Liver (tissue), 9 donors: ENCODE data around the gene RAB3A. TPM values are rescaled to one million over a fixed set of nuclear protein-coding genes. Genes with fewer than 3 reads are reported as not detected.
A peak's percentile ranks its signal among the peaks of the same experiment; 100 is the strongest.
"Not testable (repeated sequence)": the region's sequence is repeated elsewhere in the genome, so short reads cannot be mapped to it uniquely, and the experiment has no call there.

Experiments used
- DNase-seq: peaks from one replicate; pipeline ENCODE4 v3.0.0-alpha.2; 2017; ENCODE audit warnings: low spot score
- H3K27ac ChIP-seq, 2 donors: one replicate each; pipeline ENCODE4 v1.7.0; 2013; ENCODE audit warnings: inconsistent platforms in 2 of 2, low read length in 2 of 2, control low read depth in 1 of 2, low read depth in 1 of 2, mild to moderate bottlenecking in 1 of 2
- H3K27me3 ChIP-seq, 4 donors: one replicate each; pipeline versions ENCODE4 v1.6.1 to v1.7.0; 2013; ENCODE audit warnings: low read length in 3 of 4, inconsistent platforms in 1 of 4, mild to moderate bottlenecking in 1 of 4, moderate library complexity in 1 of 4; ENCODE audit not compliant: control insufficient read depth in 4 of 4, insufficient read depth in 4 of 4
- H3K36me3 ChIP-seq, 4 donors: one replicate each; pipeline versions ENCODE4 v1.6.1 to v1.7.0; 2013; ENCODE audit warnings: low read length in 3 of 4, mild to moderate bottlenecking in 3 of 4, low read depth in 1 of 4, moderate library complexity in 1 of 4; ENCODE audit not compliant: control insufficient read depth in 4 of 4, insufficient read depth in 3 of 4
- H3K4me1 ChIP-seq, 4 donors: one replicate each; pipeline versions ENCODE4 v1.6.1 to v1.7.0; 2013; ENCODE audit warnings: low read length in 3 of 4, mild to moderate bottlenecking in 3 of 4, moderate library complexity in 1 of 4; ENCODE audit not compliant: control insufficient read depth in 4 of 4, insufficient read depth in 4 of 4
- H3K4me3 ChIP-seq, 3 donors: one replicate each; pipeline versions ENCODE4 v1.6.1 to v1.7.0; 2013; ENCODE audit warnings: low read length in 3 of 3, control low read depth in 1 of 3, low read depth in 1 of 3, mild to moderate bottlenecking in 1 of 3
- H3K9ac ChIP-seq, 2 donors: one replicate each; pipeline ENCODE4 v1.7.0; 2013; ENCODE audit warnings: low read length in 2 of 2, mild to moderate bottlenecking in 2 of 2, moderate library complexity in 2 of 2, control low read depth in 1 of 2, low read depth in 1 of 2
- H3K9me3 ChIP-seq, 4 donors: one replicate each; pipeline versions ENCODE4 v1.6.1 to v1.7.0; 2013; ENCODE audit warnings: low read length in 3 of 4; ENCODE audit not compliant: control insufficient read depth in 4 of 4
- EGR1 ChIP-seq, 2 donors: IDR thresholded peaks; 2 replicates each; pipeline ENCODE4 v1.6.1; 2016 to 2018; ENCODE audit warnings: antibody characterized with exemption in 2 of 2, low read depth in 2 of 2
- FOXA1 ChIP-seq: IDR thresholded peaks from 2 replicates; pipeline ENCODE4 v1.6.1; 2016; ENCODE audit warnings: antibody characterized with exemption
- FOXA2 ChIP-seq: IDR thresholded peaks from 2 replicates; pipeline ENCODE4 v1.6.1; 2016; ENCODE audit warnings: antibody characterized with exemption
- GABPA ChIP-seq, 2 donors: IDR thresholded peaks in 1 of 2; conservative IDR thresholded peaks in 1 of 2; 2 replicates each; pipeline ENCODE4 v1.6.1; 2016; ENCODE audit warnings: antibody characterized with exemption in 2 of 2, mild to moderate bottlenecking in 1 of 2, moderate library complexity in 1 of 2
- HNF4A ChIP-seq, 2 donors: conservative IDR thresholded peaks; 2 replicates each; pipeline ENCODE4 v1.6.1; 2016; ENCODE audit warnings: antibody characterized with exemption in 2 of 2, mild to moderate bottlenecking in 2 of 2
- HNF4G ChIP-seq: IDR thresholded peaks from 2 replicates; pipeline ENCODE4 v1.6.1; 2016; ENCODE audit warnings: antibody characterized with exemption
- JUND ChIP-seq, 2 donors: IDR thresholded peaks; 2 replicates each; pipeline ENCODE4 v1.6.1; 2016; ENCODE audit warnings: antibody characterized with exemption in 2 of 2
- NR2F2 ChIP-seq: IDR thresholded peaks from 2 replicates; pipeline ENCODE4 v1.6.1; 2016; ENCODE audit warnings: antibody characterized with exemption
- RAD21 ChIP-seq, 2 donors: IDR thresholded peaks; 2 replicates each; pipeline ENCODE4 v1.6.1; 2016; ENCODE audit warnings: antibody characterized with exemption in 2 of 2, mild to moderate bottlenecking in 2 of 2
- RXRA ChIP-seq, 2 donors: IDR thresholded peaks; 2 replicates each; pipeline ENCODE4 v1.6.1; 2017 to 2018; ENCODE audit warnings: antibody characterized with exemption in 2 of 2, mild to moderate bottlenecking in 1 of 2
- SP1 ChIP-seq: IDR thresholded peaks from 2 replicates; pipeline ENCODE4 v1.6.1; 2018; ENCODE audit warnings: antibody characterized with exemption, mild to moderate bottlenecking
- TAF1 ChIP-seq: conservative IDR thresholded peaks from 2 replicates; pipeline ENCODE4 v1.6.1; 2016; ENCODE audit warnings: antibody characterized with exemption, mild to moderate bottlenecking
- YY1 ChIP-seq: IDR thresholded peaks from 2 replicates; pipeline ENCODE4 v1.6.1; 2016; ENCODE audit warnings: antibody characterized with exemption, mild to moderate bottlenecking
- WGBS: extraction: QIAGEN DNeasy Blood & Tissue Kit; methylation state at CpG from one replicate; pipeline ENCODE4 v1.1.7; 2013; 5-methylcytosine and 5-hydroxymethylcytosine counted together
- polyA plus RNA-seq, 2 donors: library from polyadenylated mRNA; stranded (reverse) in 1 of 2; unstranded in 1 of 2; fragments of 200-250 nt in 1 of 2; fragments of >200 nt in 1 of 2; fragmentation: Nextera tagmentation in 1 of 2; extraction: Ambion mirVana in 1 of 2; gene quantifications; one replicate each; pipeline versions ENCODE4 v1.2.1 to v1.2.3, GENCODE V29; 2013 to 2015
- total RNA-seq, 2 donors: library from RNA; depleted of rRNA; stranded (reverse); fragments of >200 nt; gene quantifications; one replicate each; pipeline ENCODE4 v1.2.3, GENCODE V29; 2014
- TF ChIP-seq, protein P1 (sequence below): IDR thresholded peaks from 2 replicates; pipeline ENCODE4 v1.6.1; 2016; ENCODE audit warnings: antibody characterized with exemption, mild to moderate bottlenecking
- TF ChIP-seq, protein P2 (sequence below): IDR thresholded peaks from 2 replicates; pipeline ENCODE4 v1.6.1; 2016; ENCODE audit warnings: antibody characterized with exemption
- TF ChIP-seq, protein P3 (sequence below): IDR thresholded peaks from 2 replicates; pipeline ENCODE4 v1.6.1; 2016; ENCODE audit warnings: antibody characterized with exemption
- TF ChIP-seq, protein P4 (sequence below): fragments of 150-350 bp; IDR thresholded peaks from 2 replicates; pipeline ENCODE4 v1.5.1; 2017; ENCODE audit warnings: improper control_type of control experiment, low read depth, low read length; ENCODE audit not compliant: missing input control
- TF ChIP-seq, protein P5 (sequence below): IDR thresholded peaks from 2 replicates; pipeline ENCODE4 v1.6.1; 2016; ENCODE audit warnings: antibody characterized with exemption
- donor health status: healthy.
- donor health status: healthy.
- donor health status: healthy.
- donor health status: healthy.
- donor health status: healthy.

Gene RAB3A
- total and polyA plus RNA-seq, 4 donors, result 0.33 to 1.7 (median 0.79) TPM

DNA sequence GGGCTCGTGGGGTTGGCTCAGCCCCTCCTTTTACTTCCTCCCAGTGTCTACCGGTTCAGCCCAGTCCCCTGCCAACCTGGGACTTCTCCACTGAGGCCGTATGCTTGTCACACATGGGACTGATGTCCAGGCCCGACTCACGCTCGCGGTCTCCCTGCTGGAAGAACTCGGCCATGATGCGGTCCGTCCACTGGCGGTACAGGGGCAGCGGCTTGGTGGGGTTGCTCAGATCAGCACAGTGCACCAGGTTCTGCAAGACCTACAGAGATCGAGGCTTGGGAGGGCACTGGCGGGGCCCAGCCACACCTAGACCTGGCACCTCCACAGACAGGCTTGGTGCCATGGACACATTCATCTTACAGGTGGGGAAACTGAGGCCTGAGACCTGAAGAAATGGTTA lies 7.8 kb upstream of the RAB3A start (continued):
- TF ChIP-seq, protein P1, sequence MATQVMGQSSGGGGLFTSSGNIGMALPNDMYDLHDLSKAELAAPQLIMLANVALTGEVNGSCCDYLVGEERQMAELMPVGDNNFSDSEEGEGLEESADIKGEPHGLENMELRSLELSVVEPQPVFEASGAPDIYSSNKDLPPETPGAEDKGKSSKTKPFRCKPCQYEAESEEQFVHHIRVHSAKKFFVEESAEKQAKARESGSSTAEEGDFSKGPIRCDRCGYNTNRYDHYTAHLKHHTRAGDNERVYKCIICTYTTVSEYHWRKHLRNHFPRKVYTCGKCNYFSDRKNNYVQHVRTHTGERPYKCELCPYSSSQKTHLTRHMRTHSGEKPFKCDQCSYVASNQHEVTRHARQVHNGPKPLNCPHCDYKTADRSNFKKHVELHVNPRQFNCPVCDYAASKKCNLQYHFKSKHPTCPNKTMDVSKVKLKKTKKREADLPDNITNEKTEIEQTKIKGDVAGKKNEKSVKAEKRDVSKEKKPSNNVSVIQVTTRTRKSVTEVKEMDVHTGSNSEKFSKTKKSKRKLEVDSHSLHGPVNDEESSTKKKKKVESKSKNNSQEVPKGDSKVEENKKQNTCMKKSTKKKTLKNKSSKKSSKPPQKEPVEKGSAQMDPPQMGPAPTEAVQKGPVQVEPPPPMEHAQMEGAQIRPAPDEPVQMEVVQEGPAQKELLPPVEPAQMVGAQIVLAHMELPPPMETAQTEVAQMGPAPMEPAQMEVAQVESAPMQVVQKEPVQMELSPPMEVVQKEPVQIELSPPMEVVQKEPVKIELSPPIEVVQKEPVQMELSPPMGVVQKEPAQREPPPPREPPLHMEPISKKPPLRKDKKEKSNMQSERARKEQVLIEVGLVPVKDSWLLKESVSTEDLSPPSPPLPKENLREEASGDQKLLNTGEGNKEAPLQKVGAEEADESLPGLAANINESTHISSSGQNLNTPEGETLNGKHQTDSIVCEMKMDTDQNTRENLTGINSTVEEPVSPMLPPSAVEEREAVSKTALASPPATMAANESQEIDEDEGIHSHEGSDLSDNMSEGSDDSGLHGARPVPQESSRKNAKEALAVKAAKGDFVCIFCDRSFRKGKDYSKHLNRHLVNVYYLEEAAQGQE, result no peak
- no peak for TF ChIP-seq NR2F2

DNA sequence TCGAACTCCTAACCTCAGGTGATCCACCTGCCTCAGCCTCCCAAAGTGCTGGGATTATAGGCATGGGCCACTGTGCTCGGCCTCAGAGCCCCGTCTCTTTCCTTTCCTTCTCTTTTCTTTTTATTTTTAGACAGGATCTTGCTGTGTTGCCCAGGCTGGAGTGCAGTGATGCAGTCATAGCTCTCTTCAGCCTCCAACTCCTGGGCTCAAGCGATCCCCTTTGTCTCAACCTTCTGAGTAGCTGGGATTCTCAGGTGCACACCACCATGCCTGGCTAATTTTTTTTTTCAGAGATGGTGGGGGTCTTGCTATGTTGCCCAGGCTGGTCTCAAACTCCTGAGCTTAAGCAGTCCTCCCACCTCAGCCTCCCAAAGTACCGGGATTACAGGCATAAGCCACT lies 6.1 kb upstream of the RAB3A start:
- WGBS, result 89% methylated on average over 5 of the region's 5 CpGs
- not testable (repeated sequence) for H3K27me3 ChIP-seq, H3K4me3 ChIP-seq, H3K36me3 ChIP-seq, H3K9me3 ChIP-seq, H3K9ac ChIP-seq, DNase-seq, H3K4me1 ChIP-seq, H3K27ac ChIP-seq

DNA sequence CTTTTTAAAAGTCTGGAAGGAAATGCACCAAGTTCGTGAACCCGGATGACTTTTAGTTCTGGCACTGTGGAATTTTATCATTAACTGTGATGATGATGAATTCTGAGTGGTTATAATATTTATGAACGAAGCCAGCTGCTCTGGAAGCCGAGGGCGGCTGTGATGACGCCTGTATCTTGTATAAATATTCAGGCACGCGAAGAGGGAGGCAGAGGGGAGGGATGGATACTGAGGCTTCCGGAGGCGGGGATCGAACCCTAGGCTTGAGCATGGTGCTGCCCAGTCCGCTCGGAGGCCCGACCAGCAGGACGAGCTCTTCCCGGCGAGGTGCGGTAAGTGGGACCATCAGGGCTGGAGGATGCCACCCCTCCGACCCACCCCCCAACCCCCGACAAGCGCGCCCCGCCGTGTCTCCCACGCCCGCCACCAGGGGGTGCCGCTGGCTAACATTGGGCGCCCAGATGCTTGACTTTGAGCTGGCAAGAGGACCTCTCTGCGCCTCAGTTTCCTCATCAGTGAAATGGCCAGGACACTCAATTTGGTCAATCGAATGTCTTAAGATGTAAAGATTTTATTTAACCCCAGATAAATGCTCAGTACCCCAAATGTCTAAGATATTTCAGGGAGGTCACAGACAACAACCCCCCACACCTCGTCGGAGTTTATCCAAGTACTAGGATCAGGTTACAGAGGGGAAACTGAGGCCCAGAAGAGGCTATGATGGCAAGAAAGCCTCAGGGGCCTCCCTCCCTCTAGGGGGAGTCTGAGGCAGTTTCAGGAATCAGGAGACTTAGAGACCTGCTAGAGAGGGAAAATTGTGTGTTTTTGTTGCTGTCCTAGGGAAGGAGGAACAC lies 4.5 kb upstream of the RAB3A start:
- H3K9ac ChIP-seq, result no peak overlapping the region

More for the DNA sequence above, 4.5 kb upstream of the RAB3A start:
- H3K4me3 ChIP-seq, result no peak overlapping the region
- TF ChIP-seq, protein P2, sequence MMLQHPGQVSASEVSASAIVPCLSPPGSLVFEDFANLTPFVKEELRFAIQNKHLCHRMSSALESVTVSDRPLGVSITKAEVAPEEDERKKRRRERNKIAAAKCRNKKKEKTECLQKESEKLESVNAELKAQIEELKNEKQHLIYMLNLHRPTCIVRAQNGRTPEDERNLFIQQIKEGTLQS, result no peak
- TF ChIP-seq RXRA (IDR thresholded peaks at IDR 0.05) (peak; percentile 29 to 38), RAD21 (IDR thresholded peaks at IDR 0.05) (peak; percentile 59 to 75), SP1 (peak; percentile 38), EGR1 (IDR thresholded peaks at IDR 0.05; ENCODE audit: low read depth in 2 of 2) (no peak), JUND (IDR thresholded peaks at IDR 0.05) (no peak), YY1 (no peak), FOXA1 (no peak), TAF1 (no peak), HNF4A (conservative IDR thresholded peaks at IDR 0.05) (no peak), GABPA (IDR thresholded peaks at IDR 0.05 in 1 of 2, conservative IDR thresholded peaks at IDR 0.05 in 1 of 2) (no peak), FOXA2 (no peak), NR2F2 (peak; percentile 66), HNF4G (no peak)
- TF ChIP-seq, protein P3, sequence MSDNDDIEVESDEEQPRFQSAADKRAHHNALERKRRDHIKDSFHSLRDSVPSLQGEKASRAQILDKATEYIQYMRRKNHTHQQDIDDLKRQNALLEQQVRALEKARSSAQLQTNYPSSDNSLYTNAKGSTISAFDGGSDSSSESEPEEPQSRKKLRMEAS, result no peak
- TF ChIP-seq, protein P4, sequence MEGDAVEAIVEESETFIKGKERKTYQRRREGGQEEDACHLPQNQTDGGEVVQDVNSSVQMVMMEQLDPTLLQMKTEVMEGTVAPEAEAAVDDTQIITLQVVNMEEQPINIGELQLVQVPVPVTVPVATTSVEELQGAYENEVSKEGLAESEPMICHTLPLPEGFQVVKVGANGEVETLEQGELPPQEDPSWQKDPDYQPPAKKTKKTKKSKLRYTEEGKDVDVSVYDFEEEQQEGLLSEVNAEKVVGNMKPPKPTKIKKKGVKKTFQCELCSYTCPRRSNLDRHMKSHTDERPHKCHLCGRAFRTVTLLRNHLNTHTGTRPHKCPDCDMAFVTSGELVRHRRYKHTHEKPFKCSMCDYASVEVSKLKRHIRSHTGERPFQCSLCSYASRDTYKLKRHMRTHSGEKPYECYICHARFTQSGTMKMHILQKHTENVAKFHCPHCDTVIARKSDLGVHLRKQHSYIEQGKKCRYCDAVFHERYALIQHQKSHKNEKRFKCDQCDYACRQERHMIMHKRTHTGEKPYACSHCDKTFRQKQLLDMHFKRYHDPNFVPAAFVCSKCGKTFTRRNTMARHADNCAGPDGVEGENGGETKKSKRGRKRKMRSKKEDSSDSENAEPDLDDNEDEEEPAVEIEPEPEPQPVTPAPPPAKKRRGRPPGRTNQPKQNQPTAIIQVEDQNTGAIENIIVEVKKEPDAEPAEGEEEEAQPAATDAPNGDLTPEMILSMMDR, result peak; percentile 30
- TF ChIP-seq, protein P5, sequence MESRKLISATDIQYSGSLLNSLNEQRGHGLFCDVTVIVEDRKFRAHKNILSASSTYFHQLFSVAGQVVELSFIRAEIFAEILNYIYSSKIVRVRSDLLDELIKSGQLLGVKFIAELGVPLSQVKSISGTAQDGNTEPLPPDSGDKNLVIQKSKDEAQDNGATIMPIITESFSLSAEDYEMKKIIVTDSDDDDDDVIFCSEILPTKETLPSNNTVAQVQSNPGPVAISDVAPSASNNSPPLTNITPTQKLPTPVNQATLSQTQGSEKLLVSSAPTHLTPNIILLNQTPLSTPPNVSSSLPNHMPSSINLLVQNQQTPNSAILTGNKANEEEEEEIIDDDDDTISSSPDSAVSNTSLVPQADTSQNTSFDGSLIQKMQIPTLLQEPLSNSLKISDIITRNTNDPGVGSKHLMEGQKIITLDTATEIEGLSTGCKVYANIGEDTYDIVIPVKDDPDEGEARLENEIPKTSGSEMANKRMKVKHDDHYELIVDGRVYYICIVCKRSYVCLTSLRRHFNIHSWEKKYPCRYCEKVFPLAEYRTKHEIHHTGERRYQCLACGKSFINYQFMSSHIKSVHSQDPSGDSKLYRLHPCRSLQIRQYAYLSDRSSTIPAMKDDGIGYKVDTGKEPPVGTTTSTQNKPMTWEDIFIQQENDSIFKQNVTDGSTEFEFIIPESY, result no peak
- TF ChIP-seq, protein P1, result peak; percentile 11
- peaks cover 1 to 11% (median 7%) of the 10 kb centered on the region in 4 donors for H3K4me1 ChIP-seq
- DNase-seq, result peak; percentile 48
- no peaks in the 10 kb centered on the region for H3K27me3 ChIP-seq
- H3K36me3 ChIP-seq, result no peaks in the 10 kb centered on the region
- 20% methylated on average over 32 of the region's 32 CpGs for WGBS
- H3K27ac ChIP-seq, result peak overlapping the region in 1 of 2 donors; percentile 28
- no peaks in the 10 kb centered on the region for H3K9me3 ChIP-seq
